PFSK-1 (cell line): ENCODE measurements around the gene FAH.

Source experiments
- FOXP2 ChIP-seq: optimal IDR thresholded peaks from 2 replicates; pipeline ENCODE3; 2011; ENCODE audit warnings: borderline replicate concordance, control low read depth, inconsistent platforms; ENCODE audit not compliant: insufficient read depth; ENCODE audit errors: extremely low read length, extremely low read depth
- POLR2AphosphoS5 ChIP-seq: IDR thresholded peaks from 2 replicates; pipeline ENCODE4 v1.6.1; 2012; ENCODE audit warnings: low read depth, mild to moderate bottlenecking, control low read depth, low read length, moderate library complexity
- REST ChIP-seq, 2 experiments: IDR thresholded peaks; 2 replicates each; pipeline versions ENCODE4 v1.6.1 to v1.8.0; 2011 to 2012; ENCODE audit warnings: low read depth in 2 of 2, low read length in 2 of 2, control low read depth in 1 of 2, inconsistent platforms in 1 of 2, mild to moderate bottlenecking in 1 of 2, moderate library complexity in 1 of 2; ENCODE audit not compliant: insufficient read depth in 1 of 2
- SIN3A ChIP-seq: IDR thresholded peaks from 2 replicates; pipeline ENCODE4 v1.6.1; 2012; ENCODE audit warnings: mild to moderate bottlenecking, low read length, moderate library complexity, borderline replicate concordance; ENCODE audit not compliant: insufficient read depth
- TAF1 ChIP-seq: IDR thresholded peaks from 2 replicates; pipeline ENCODE4 v1.6.1; 2012; ENCODE audit warnings: low read length, control low read depth, borderline replicate concordance; ENCODE audit not compliant: insufficient read depth

FAH gene

GRCh38 chr15:80115021-80115420 is 37.8 kb upstream of the FAH start:
- TF ChIP-seq SIN3A (no peak), REST (IDR thresholded peaks at IDR 0.05; ENCODE audit: insufficient read depth in 1 of 2, low read depth in 2 of 2, low read length in 2 of 2) (no peak), TAF1 (no peak)

GRCh38 chr15:80118956-80119355 is 33.8 kb upstream of the FAH start:
- TF ChIP-seq TAF1 = no peak
- no peak for TF ChIP-seq POLR2AphosphoS5
- no peak for TF ChIP-seq SIN3A
- TF ChIP-seq REST (IDR thresholded peaks at IDR 0.05; ENCODE audit: insufficient read depth in 1 of 2, low read depth in 2 of 2, low read length in 2 of 2) = no peak

DNA sequence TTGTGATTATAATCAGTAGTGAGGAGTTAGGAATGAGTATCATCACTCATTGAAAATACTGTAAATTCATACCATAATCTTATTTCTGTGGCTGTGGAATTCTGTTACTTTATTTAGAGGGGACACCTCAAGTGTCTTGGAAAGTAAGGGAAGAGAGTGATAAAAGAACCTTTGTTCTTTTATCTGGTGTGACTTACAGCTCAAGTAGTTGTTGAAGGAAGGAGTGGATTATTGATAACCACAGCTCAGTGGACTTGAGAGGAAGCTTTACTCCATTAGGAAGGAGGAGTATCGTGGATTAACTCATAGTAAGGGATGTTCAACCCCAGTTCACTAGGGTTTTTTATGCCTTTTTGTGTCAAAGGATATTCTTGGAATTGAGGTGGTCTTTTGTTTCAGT is 32.2 kb upstream of the FAH start:
- TF ChIP-seq REST (IDR thresholded peaks at IDR 0.05; ENCODE audit: insufficient read depth in 1 of 2, low read depth in 2 of 2, low read length in 2 of 2) (no peak), POLR2AphosphoS5 (no peak), TAF1 (no peak), SIN3A (no peak), FOXP2 (no peak)

DNA sequence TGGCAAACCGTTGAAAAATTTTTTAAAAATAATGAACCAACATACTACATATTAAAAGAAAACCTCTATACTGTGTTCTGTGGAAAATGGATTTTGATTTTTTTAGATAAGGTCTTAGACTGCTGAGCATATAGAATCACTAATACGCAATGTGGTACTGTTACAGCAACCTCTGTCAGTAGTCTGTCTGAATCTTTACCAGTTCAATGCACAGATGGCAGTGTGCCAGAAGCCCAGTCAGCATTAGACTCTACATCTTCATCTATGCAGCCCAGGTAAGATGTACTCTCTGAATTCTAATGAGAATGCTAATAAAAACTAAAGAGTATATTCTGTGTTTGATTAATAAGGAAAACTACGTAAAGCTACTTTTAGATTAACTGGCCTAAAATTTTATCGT is 31.3 kb upstream of the FAH start:
- no peak for TF ChIP-seq TAF1
- no peak for TF ChIP-seq SIN3A
- no peak for TF ChIP-seq POLR2AphosphoS5
- no peak for TF ChIP-seq REST (IDR thresholded peaks at IDR 0.05; ENCODE audit: insufficient read depth in 1 of 2, low read depth in 2 of 2, low read length in 2 of 2)
- no peak for TF ChIP-seq FOXP2

DNA sequence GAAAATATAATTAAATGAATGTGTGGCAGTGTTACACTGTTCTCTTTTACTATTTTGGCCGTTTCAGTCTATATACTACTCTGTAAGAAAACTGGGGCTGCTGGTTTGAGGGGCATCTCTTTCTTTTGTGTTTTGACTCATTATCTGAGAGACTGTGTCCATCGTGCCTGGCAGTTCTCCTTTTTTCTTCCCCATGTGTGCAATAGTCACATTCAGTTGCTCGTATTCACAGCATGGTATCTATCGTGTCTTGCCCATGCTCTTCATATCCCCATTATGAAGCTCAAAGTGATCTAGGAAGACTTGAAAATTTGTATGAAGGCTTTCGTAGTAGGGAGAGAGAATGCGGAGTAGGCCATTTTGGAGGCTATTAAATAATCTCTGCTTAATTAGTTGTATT is 29.8 kb upstream of the FAH start:
- TF ChIP-seq REST (IDR thresholded peaks at IDR 0.05; ENCODE audit: insufficient read depth in 1 of 2, low read depth in 2 of 2, low read length in 2 of 2) (no peak), TAF1 (no peak), SIN3A (no peak), FOXP2 (no peak), POLR2AphosphoS5 (no peak)
